ENCODE measurements around the gene MTERF4.

Gene MTERF4

DNA sequence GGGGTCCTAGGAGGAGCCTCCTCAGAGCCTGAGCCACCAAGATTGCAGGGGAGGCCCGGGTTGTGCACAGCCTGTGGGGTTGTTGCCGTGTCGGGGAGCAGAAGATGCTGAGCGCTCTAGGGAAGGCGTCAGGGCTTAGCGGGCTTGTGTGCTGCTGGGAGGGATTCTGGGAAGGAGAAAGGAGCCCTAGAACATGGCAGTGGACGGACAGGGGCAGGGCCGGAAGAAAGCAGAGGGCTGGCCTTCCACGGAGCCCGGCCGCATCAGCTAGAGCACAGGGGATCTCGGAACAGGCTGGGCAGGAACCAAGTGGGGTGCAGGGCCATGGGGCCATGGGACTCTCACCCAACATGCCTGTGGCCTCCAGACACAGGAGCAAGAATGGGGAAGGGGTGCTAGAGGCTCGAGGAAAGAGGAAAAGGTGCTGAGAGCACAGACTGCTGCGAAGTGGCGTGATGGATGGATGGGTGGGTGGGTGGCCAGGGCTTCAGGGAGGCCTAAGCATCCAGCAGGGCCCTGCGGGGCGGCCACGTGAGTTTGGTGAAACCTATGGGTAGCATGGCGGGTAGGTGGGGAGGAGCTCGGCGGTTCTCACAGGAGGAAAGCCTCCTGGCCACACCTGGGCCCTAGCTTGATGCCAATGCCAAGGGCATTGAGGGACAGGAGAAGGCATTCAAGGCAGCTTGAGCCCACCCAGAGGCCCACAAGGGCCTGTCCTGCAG, 35.8 kb downstream of the MTERF4 start:
- Mint-ChIP-seq H3K4me3 (no peak overlapping the region), H3K4me1 (peaks cover 17% of the 10 kb centered on the region), H3K36me3 (peaks cover 20% of the 10 kb centered on the region), H3K27me3 (no peaks in the 10 kb centered on the region), H3K9me3 (no peaks in the 10 kb centered on the region), H3K27ac (no peak overlapping the region)
- no peak for ATAC-seq

DNA sequence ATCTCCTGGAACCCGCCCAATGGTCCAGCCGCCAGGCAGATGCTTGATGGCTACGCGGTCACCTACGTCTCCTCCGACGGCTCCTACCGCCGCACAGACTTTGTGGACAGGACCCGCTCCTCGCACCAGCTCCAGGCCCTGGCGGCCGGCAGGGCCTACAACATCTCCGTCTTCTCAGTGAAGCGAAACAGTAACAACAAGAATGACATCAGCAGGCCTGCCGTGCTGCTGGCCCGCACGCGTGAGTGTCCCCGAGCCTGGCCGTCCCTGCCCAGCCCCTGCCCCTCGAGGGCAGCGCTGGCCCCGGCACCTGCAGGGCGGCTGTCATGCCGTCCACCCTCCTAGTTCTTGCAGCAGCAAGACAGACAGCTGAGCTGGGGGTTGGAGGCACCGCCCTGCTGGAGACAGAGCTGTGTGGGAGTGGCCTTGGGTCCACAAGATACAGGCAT, 36.7 kb downstream of the MTERF4 start:
- no peaks in the 10 kb centered on the region for H3K27me3 Mint-ChIP-seq
- H3K36me3 Mint-ChIP-seq, result peaks cover 14% of the 10 kb centered on the region
- H3K4me3 Mint-ChIP-seq, result no peak overlapping the region
- H3K4me1 Mint-ChIP-seq, result peaks cover 14% of the 10 kb centered on the region
- ATAC-seq, result no peak
- no peak overlapping the region for H3K27ac Mint-ChIP-seq
- H3K9me3 Mint-ChIP-seq, result no peaks in the 10 kb centered on the region

DNA sequence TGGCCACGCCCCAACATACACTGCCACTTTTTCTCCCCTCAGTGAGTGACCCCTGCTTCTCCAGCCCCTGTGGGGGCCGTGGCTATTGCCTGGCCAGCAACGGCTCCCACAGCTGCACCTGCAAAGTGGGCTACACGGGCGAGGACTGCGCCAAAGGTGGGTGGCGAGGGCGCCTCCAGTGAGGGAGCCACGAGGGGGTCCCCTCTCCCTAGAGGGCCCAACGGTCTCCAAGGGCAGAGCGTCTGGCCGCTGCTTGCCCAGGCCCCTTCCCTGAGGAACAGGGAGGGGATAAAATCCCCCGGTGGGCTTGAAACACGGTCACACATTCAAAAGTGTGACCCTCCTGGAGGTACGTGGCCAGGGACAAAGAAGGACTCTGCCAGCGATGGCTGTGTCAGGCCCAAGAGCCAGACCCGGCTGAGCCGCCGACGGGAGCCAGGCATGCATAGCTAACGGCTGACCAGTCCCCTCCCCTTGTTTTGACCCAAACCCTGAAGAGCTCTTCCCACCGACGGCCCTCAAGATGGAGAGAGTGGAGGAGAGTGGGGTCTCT, 37.2 kb downstream of the MTERF4 start:
- Mint-ChIP-seq H3K4me3 (no peak overlapping the region), H3K9me3 (no peaks in the 10 kb centered on the region), H3K36me3 (peaks cover 11% of the 10 kb centered on the region), H3K27ac (no peak overlapping the region), H3K4me1 (peaks cover 12% of the 10 kb centered on the region), H3K27me3 (no peaks in the 10 kb centered on the region)
- ATAC-seq, result no peak

DNA sequence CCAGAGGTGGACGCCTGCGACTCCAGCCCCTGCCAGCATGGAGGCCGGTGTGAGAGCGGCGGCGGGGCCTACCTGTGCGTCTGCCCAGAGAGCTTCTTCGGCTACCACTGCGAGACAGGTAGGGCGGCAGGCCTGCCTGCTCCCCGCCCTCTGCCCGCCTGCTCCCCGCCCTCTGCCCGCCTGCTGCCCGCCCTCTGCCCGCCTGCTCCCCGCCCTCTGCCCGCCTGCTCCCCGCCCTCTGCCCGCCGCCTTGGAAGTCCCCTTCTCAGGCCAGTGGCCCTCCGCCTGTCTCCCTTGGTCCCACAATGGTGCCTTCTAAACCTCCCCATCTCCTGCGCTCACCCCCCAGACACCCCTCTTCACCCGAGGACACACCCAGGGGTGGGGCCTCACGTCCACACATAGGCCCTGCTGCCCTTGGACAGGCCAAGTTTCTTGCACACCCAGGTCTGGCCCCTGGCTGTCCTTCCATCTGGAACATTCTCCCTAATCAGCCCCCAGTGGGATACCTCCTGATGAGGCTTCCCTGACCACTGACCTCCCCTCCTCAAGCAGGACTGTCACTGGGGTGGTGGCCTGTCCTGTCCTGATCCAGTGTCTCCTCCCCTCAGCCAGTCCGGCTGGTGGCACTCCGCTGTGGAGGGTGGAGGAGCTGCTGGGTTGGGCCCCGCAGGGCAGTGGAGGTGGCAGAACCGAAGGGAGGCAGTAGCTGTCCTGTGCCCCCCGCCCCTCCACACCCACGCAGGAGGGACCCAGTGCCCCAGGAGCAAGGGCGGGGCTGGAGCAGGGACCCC, 37.9 kb downstream of the MTERF4 start:
- Mint-ChIP-seq H3K27ac (peak overlapping the region; percentile 12), H3K4me1 (peaks cover 12% of the 10 kb centered on the region), H3K27me3 (no peaks in the 10 kb centered on the region), H3K4me3 (peak overlapping the region; percentile 57), H3K36me3 (peaks cover 11% of the 10 kb centered on the region), H3K9me3 (no peaks in the 10 kb centered on the region)
- ATAC-seq, result peak; percentile 76

DNA sequence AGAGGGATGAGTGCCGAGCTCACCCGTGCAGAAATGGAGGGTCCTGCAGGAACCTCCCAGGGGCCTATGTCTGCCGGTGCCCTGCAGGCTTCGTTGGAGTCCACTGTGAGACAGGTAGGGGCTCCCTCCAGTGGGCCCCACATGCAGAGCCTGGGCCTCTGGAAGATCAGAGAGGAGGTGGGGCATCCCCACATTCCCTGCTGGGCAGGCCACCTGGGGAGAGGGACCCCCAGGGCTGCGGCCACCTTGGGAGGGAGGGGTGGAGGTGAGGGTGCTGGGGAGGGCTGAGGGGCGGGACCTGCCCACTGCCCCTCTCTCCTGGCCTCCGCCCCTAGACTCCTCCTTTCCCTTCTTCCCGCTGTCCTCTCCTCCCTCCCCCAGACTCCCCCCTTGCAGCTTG, 38.5 kb downstream of the MTERF4 start:
- peaks cover 11% of the 10 kb centered on the region for H3K36me3 Mint-ChIP-seq
- no peaks in the 10 kb centered on the region for H3K9me3 Mint-ChIP-seq
- no peaks in the 10 kb centered on the region for H3K27me3 Mint-ChIP-seq
- peak; percentile 67 for ATAC-seq
- peak overlapping the region; percentile 57 for H3K4me3 Mint-ChIP-seq
- H3K4me1 Mint-ChIP-seq, result peaks cover 12% of the 10 kb centered on the region
- peak overlapping the region; percentile 12 for H3K27ac Mint-ChIP-seq

DNA sequence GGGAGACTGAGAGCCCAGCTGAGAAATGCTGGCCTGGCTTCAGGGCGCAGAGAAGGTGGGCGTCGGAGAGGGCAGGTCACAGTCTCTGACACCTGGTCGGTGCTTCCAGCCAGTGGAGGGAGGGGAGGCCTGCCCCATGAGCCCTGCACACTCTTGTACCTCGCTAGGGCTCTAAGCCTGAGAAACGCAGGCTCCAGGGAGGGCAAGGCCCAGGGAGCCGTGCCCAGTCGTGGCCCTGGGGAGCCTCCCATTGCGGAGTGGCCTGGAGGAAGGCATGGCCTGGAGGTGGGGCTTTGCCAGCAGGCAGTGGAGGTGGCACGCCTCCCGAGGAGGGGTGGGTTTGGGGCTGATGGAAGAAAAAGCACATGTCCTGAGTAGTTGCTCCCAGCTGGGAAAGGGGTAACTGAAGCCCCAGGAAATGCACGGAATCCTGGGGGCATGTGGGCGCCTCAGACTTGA, 39.0 kb downstream of the MTERF4 start:
- no peak overlapping the region for H3K27ac Mint-ChIP-seq
- H3K36me3 Mint-ChIP-seq, result peaks cover 11% of the 10 kb centered on the region
- no peaks in the 10 kb centered on the region for H3K27me3 Mint-ChIP-seq
- no peak for ATAC-seq
- no peak overlapping the region for H3K4me3 Mint-ChIP-seq
- H3K9me3 Mint-ChIP-seq, result no peaks in the 10 kb centered on the region
- H3K4me1 Mint-ChIP-seq, result peaks cover 12% of the 10 kb centered on the region

DNA sequence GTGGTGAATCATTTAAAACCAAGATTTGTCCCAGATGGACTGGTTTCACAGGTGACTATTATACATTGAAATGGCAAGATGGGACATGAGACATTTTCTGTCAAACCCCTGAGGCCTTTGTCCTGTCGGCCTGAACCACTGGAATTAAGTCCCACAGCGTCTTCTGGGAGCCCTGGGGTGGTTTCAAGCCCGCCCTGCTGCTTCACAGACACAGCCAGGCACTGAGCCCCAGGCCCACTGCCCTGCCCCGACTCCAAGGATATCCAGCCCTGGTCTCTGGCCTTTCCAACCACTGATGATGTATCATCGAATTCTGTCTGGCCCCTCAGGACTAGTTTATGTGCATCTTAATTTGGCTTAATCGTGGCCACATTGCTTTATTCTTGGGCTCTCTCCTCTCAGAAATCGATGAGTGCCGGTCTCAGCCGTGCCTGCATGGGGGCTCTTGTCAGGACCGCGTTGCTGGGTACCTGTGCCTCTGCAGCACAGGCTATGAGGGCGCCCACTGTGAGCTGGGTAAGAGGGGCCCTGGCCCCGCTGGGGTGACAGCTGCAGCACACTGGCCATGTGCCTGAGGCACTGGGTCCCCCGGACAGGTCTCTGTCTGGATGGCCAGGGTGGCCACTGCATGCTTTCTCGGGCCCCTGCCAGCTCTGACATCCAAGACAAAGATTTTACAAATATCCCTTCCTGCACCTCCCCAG, 39.5 kb downstream of the MTERF4 start:
- no peak overlapping the region for H3K27ac Mint-ChIP-seq
- no peak overlapping the region for H3K4me3 Mint-ChIP-seq

DNA sequence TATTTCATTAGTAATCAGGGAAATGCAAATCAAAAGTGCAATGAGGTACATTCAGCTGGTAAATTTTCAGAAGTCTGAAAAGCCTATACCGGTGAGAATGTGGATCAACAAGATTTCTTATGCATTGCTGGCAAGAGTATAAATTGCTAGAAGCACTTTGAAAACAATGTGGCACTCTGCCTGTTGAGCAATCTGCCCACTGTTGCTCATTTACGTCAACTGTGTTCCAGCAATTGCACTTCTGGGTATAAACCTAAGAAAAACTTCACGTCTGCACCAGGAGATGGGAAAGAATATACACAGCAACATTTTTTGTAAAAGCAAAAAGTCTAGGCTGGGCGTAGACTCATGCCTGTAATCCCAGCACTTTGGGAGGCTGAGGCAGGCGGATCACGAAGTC, 40.8 kb downstream of the MTERF4 start:
- ATAC-seq, result no peak

More for the DNA sequence above, 39.5 kb downstream of the MTERF4 start:
- ATAC-seq, result no peak
- Mint-ChIP-seq H3K36me3 (peaks cover 11% of the 10 kb centered on the region), H3K9me3 (no peaks in the 10 kb centered on the region), H3K27me3 (no peaks in the 10 kb centered on the region), H3K4me1 (peaks cover 12% of the 10 kb centered on the region)

DNA sequence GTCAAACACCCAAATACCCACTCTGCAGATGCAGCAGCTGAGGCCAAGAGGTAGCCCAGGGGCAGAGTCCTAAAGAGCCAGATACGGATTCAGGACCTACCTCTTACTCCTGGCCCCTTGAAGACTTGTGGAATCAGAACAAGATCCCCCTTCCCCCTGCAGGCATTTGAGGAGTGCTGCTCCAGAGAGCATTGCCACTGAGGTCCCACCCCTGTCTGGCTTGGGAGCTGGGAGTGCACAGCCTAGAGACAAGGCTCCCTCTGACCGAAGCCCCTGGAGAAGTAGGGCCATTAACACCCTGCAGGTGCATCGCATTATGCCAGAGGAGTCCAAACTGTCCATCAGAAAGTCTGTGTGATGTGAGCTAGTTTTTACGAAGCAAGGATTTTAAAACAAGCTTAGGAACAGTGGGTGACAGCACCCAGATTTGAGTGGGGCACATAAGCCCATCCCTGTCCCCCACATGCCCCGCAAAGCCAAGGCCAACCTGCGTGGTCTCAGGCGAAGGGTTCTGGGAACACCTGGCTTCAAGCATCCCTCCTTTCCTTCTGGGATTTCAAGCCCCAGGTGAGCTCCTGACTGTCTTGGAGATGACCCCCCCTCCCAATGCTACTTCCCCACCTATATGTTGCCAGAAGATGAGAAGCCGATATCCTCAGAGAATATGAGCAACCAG, 48.4 kb downstream of the MTERF4 start:
- peaks cover 54% of the 10 kb centered on the region for H3K36me3 Mint-ChIP-seq
- H3K27ac Mint-ChIP-seq, result no peak overlapping the region
- ATAC-seq, result no peak
- H3K4me3 Mint-ChIP-seq, result no peak overlapping the region
- no peaks in the 10 kb centered on the region for H3K27me3 Mint-ChIP-seq
- H3K9me3 Mint-ChIP-seq, result no peaks in the 10 kb centered on the region
- H3K4me1 Mint-ChIP-seq, result no peaks in the 10 kb centered on the region

More for the DNA sequence above, 40.8 kb downstream of the MTERF4 start:
- H3K27me3 Mint-ChIP-seq, result no peaks in the 10 kb centered on the region
- H3K4me3 Mint-ChIP-seq, result no peak overlapping the region
- no peak overlapping the region for H3K27ac Mint-ChIP-seq
- no peaks in the 10 kb centered on the region for H3K9me3 Mint-ChIP-seq
- H3K4me1 Mint-ChIP-seq, result peaks cover 12% of the 10 kb centered on the region
- peaks cover 7% of the 10 kb centered on the region for H3K36me3 Mint-ChIP-seq

DNA sequence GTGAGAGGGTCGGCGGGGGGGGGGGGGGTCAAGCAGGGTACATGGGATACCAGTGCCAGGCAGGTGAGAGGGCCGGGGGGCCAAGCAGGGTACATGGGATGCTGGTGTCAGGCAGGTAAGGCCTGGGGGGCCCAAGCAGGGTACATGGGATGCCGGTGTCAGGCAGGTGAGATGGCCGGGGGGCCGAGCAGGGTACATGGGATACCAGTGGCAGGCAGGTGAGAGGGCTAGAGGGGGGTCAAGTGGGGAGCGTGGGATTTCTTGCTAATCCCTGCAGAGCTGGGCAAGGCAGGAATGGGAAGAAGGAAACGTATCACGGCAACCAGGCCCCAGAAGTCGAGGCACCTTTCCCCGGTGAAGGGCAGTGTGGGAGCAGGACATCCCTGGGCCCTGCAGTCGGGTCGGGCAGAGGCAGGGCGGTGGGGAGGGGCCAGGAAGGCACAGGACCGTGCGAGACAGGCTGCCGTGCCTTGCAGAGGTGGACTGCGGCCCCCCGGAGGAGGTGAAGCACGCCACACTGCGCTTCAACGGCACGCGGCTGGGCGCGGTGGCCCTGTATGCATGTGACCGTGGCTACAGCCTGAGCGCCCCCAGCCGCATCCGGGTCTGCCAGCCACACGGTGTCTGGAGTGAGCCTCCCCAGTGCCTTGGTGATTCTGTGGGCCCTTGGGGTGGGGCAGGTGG, 49.3 kb downstream of the MTERF4 start:
- H3K27me3 Mint-ChIP-seq, result no peaks in the 10 kb centered on the region
- ATAC-seq, result no peak
- no peak overlapping the region for H3K27ac Mint-ChIP-seq
- H3K36me3 Mint-ChIP-seq, result peaks cover 61% of the 10 kb centered on the region
- H3K4me3 Mint-ChIP-seq, result no peak overlapping the region
- H3K9me3 Mint-ChIP-seq, result no peaks in the 10 kb centered on the region
- H3K4me1 Mint-ChIP-seq, result no peaks in the 10 kb centered on the region

DNA sequence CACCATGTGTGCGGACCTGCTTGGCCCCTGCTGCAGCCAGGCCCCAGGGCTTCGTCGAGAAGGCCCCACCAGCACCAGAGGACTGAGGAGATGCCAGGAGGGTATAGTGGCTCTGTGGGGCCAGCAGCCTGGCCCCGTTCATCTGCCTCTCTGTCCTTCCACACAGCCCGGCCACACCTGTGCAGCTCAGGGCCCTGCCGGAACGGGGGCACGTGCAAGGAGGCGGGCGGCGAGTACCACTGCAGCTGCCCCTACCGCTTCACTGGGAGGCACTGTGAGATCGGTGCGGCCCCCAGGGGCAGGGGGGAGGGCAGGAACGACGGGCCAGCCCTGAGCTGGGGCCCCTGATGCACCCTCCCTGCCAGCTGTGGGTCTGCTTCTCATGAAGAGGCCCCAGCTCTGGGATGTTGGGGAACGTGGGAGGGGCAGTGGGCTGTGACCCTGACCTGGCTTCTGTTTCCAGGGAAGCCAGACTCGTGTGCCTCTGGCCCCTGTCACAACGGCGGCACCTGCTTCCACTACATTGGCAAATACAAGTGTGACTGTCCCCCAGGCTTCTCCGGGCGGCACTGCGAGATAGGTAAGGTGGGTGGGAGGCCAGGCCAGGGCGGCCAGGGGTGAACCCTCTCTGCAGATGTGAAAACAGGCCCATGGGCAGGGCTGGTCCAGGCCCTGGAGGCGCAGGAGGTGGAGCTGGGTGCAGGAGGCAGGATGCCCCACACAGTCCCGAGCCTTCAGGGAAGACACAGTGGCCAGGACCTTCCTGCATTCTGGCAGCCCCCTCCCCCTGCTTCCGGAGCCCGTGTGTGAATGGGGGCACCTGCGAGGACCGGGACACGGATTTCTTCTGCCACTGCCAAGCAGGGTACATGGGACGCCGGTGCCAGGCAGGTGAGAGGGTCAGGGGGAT, 50.3 kb downstream of the MTERF4 start:
- Mint-ChIP-seq H3K9me3 (no peaks in the 10 kb centered on the region), H3K27ac (no peak overlapping the region), H3K36me3 (peaks cover 61% of the 10 kb centered on the region), H3K4me1 (no peaks in the 10 kb centered on the region), H3K27me3 (no peaks in the 10 kb centered on the region), H3K4me3 (no peak overlapping the region)
- ATAC-seq, result no peak

DNA sequence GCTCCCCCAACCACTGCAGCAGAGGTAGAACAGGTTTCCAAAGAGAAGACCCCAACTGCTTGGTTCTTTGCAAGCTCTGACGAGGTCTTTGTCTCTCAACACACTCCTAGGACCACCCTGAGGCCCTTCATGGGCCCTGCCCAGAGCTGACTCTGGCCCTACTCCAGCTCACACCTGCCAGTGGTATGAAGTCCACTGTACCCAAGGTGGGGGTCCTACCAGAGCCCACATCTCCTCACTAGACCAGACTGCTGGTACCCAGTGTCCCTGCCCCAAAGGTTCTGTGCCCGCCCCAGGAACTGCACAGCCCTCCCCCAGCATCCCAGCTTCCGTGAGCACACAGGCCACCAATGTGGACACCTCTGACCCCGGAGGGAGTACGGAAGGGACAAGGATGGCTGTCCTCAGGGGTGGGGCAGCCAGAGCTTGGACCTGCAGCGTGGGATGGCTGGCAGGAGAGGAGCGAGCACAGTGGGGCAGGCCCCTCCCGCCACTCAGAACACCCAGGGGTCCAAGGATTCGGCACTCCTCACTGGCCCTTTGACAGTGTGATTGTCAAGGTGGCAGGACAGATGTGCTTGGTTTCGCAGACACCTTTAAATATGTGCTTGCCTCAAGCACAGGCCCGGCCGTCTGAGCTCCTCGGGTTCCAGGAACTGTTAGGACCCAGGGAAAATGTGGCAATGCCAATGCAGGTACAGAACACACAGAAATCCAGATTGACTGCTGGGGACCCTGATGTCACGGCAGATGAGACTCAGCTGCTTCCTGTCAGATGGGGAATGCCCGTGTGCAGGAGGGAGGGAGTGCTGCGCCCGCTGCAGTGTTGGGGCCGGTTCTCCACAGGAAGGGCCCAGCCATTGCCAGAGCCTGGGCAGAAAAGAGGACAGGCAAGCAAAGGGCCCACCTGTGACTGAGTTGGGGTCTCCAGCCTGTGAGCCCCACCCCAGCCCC, 51.2 kb downstream of the MTERF4 start:
- Mint-ChIP-seq H3K4me3 (no peak overlapping the region), H3K36me3 (peaks cover 61% of the 10 kb centered on the region), H3K9me3 (no peaks in the 10 kb centered on the region), H3K4me1 (no peaks in the 10 kb centered on the region), H3K27me3 (no peaks in the 10 kb centered on the region), H3K27ac (no peak overlapping the region)
- ATAC-seq, result no peak
